OCI-LY7 (cell line): Measurements from ENCODE around the gene HADHB. TPM values are rescaled to one million over a fixed set of nuclear protein-coding genes. Genes with fewer than 3 reads are reported as not detected.

Experiments used
- BruUV-seq: library from RNA; stranded (reverse); fragments of 400-500 nt; replicated peaks from 2 replicates; lab custom pipeline; 2021; lab: Mats Ljungman, UMichigan
- CTCF ChIA-PET: fragments of 300-600 bp; sonication (Branson Sonifier 250); formaldehyde crosslinking; loops from one replicate; lab custom pipeline; 2022; ENCODE audit warnings: antibody characterized with exemption; ENCODE audit not compliant: unreplicated experiment; lab: Charles Lee
- POLR2A ChIA-PET: fragments of 300-600 bp; sonication (Branson Sonifier 250); formaldehyde crosslinking; loops from one replicate; lab custom pipeline; 2022; ENCODE audit warnings: antibody characterized with exemption; lab: Charles Lee
- DNase-seq: peaks from one replicate; pipeline ENCODE4 v3.0.0-alpha.2; 2015; ENCODE audit warnings: low spot score
- H2AFZ ChIP-seq: fragments of 200-600 bp; sonication (generic), shearing (Covaris generic); 2 replicates; pipeline ENCODE4 v1.6.1; 2014; ENCODE audit warnings: mild to moderate bottlenecking, antibody characterized with exemption, low read length, moderate library complexity
- H3K27ac ChIP-seq: fragments of 200-600 bp; sonication (generic); 2 replicates; pipeline ENCODE4 v1.5.1; 2014; ENCODE audit warnings: mixed run types, low read depth, mild to moderate bottlenecking, moderate library complexity, low read length, inconsistent platforms; ENCODE audit not compliant: poor library complexity, severe bottlenecking
- H3K36me3 ChIP-seq: fragments of 200-600 bp; sonication (generic); 2 replicates; pipeline ENCODE4 v1.6.1; 2014; ENCODE audit warnings: mild to moderate bottlenecking, antibody characterized with exemption, low read length, moderate library complexity, mixed read lengths; ENCODE audit not compliant: insufficient read depth
- H3K4me1 ChIP-seq: fragments of 200-600 bp; sonication (generic); 2 replicates; pipeline ENCODE4 v1.5.1; 2014; ENCODE audit warnings: mild to moderate bottlenecking, low read length; ENCODE audit not compliant: insufficient read depth, poor library complexity, severe bottlenecking
- H3K4me2 ChIP-seq: fragments of 200-600 bp; sonication (generic); 2 replicates; pipeline ENCODE4 v1.6.1; 2014; ENCODE audit warnings: mild to moderate bottlenecking, low read length
- H3K4me3 ChIP-seq: fragments of 200-600 bp; sonication (generic); 2 replicates; pipeline ENCODE4 v1.5.1; 2014; ENCODE audit warnings: mild to moderate bottlenecking, low read depth, low read length; ENCODE audit not compliant: poor library complexity, severe bottlenecking
- H3K79me2 ChIP-seq: fragments of 200-600 bp; sonication (generic); 2 replicates; pipeline ENCODE4 v1.6.1; 2016; ENCODE audit warnings: low read depth, mild to moderate bottlenecking, low read length, moderate library complexity, mixed read lengths; ENCODE audit not compliant: insufficient read depth
- H3K9me2 ChIP-seq: fragments of 200-600 bp; sonication (generic); 2 replicates; pipeline ENCODE4 v1.6.1; 2016; ENCODE audit warnings: mild to moderate bottlenecking, low read length, mixed read lengths; ENCODE audit not compliant: insufficient read depth
- H3K9me3 ChIP-seq: fragments of 200-600 bp; sonication (generic); 2 replicates; pipeline ENCODE4 v1.6.1; 2014; ENCODE audit warnings: mild to moderate bottlenecking, mixed run types, low read length, mixed read lengths
- H4K20me1 ChIP-seq: fragments of 200-600 bp; sonication (generic); 2 replicates; pipeline ENCODE4 v1.6.1; 2014; ENCODE audit warnings: mild to moderate bottlenecking, antibody characterized with exemption, low read length, moderate library complexity, mixed read lengths; ENCODE audit not compliant: insufficient read depth
- CTCF ChIP-seq: fragments of 200-600 bp; sonication (generic); conservative IDR thresholded peaks from 2 replicates; pipeline ENCODE4 v1.5.1; 2014; ENCODE audit warnings: mild to moderate bottlenecking, antibody characterized with exemption, low read length, moderate library complexity, mixed read lengths
- EZH2phosphoT487 ChIP-seq: fragments of 200-600 bp; sonication (generic); IDR thresholded peaks from 2 replicates; pipeline ENCODE4 v1.6.1; 2018; ENCODE audit warnings: low read depth, borderline replicate concordance, mild to moderate bottlenecking, mixed run types, antibody characterized with exemption, low read length, moderate library complexity, mixed read lengths
- intact Hi-C: fragments of 100-400 bp; cut with micrococcal nuclease; formaldehyde crosslinking; loops from one replicate; pipeline ENCODE4 v1.10.0; 2022; ENCODE audit not compliant: unreplicated experiment
- total RNA-seq, 2 experiments: library from RNA; depleted of rRNA in 1 of 2; stranded (reverse); fragments of >200 nt in 1 of 2; shearing (Covaris generic) in 1 of 2; gene quantifications; 2 replicates each; pipeline ENCODE4 v1.2.3, GENCODE V29; 2014 to 2022

Gene HADHB
- total RNA-seq, 2 experiments from 2014 or later, result 35.5 to 55.7 TPM

- no peak for DNase-seq
- ChIA-PET POLR2A (interaction anchor here (0.5 kb wide), 1 partner anchor 857 kb away, joined by 3 read pairs; no protein-coding TSS in a partner anchor), CTCF (no interaction called here)
- Histone ChIP-seq H4K20me1 (no peaks in the 10 kb centered on the region), H3K4me2 (no peak overlapping the region), H3K36me3 (peaks cover 75% of the 10 kb centered on the region), H3K27ac (no peak overlapping the region), H3K4me1 (no peaks in the 10 kb centered on the region), H3K79me2 (no peaks in the 10 kb centered on the region), H2AFZ (no peak overlapping the region), H3K4me3 (no peak overlapping the region), H3K9me2 (no peaks in the 10 kb centered on the region), H3K9me3 (no peaks in the 10 kb centered on the region)
- intact Hi-C loops, result no loop called here
- no peak for TF ChIP-seq CTCF
- no peak for TF ChIP-seq EZH2phosphoT487
- no TSS peak for BruUV-seq
Observed at GRCh38 chr2:26203906-26204305, 40.8 kb upstream of the HADHB start.

- no peak for DNase-seq
- TF ChIP-seq EZH2phosphoT487 (no peak), CTCF (no peak)
- Histone ChIP-seq H2AFZ (no peak overlapping the region), H3K4me3 (no peak overlapping the region), H3K9me2 (no peaks in the 10 kb centered on the region), H3K36me3 (peaks cover 99% of the 10 kb centered on the region), H3K27ac (no peak overlapping the region), H3K4me1 (no peaks in the 10 kb centered on the region), H3K9me3 (no peaks in the 10 kb centered on the region), H3K79me2 (no peaks in the 10 kb centered on the region), H4K20me1 (no peaks in the 10 kb centered on the region), H3K4me2 (no peak overlapping the region)
- POLR2A ChIA-PET, result interaction anchor here (0.6 kb wide), 2 partner anchors 10 to 238 kb away, joined by 4 to 7 read pairs; no protein-coding TSS in a partner anchor
- CTCF ChIA-PET, result no interaction called here
- no TSS peak for BruUV-seq
- intact Hi-C loops, result no loop called here
Observed at GRCh38 chr2:26212011-26212410, 32.7 kb upstream of the HADHB start.

- Histone ChIP-seq H3K9me3 (0 out of 2 replicates have a peak, but pooled peaks cover 5% of the 10 kb centered on the region), H3K4me2 (no peak overlapping the region), H3K4me1 (no peaks in the 10 kb centered on the region), H3K27ac (no peak overlapping the region), H4K20me1 (no peaks in the 10 kb centered on the region), H2AFZ (no peak overlapping the region), H3K79me2 (no peaks in the 10 kb centered on the region), H3K36me3 (peaks cover 96% of the 10 kb centered on the region), H3K9me2 (no peaks in the 10 kb centered on the region), H3K4me3 (no peak overlapping the region)
- ChIA-PET POLR2A (no interaction called here), CTCF (no interaction called here)
- no peak for TF ChIP-seq EZH2phosphoT487
- no peak for TF ChIP-seq CTCF
- DNase-seq, result no peak
- intact Hi-C loops, result no loop called here
- BruUV-seq, result no TSS peak
Observed at GRCh38 chr2:26214759-26215158, 30.0 kb upstream of the HADHB start.
